C4-2B (cell line): ENCODE results near the gene ZNF536.

ENCODE experiments used
- ZFX ChIP-seq: fragments of 450-650 bp; IDR thresholded peaks from 2 replicates; pipeline ENCODE4 v1.6.1; 2017
- TF ChIP-seq, protein P1 (sequence below): fragments of 450-650 bp; conservative IDR thresholded peaks from 2 replicates; pipeline ENCODE4 v1.5.1; 2017; ENCODE audit warnings: mild to moderate bottlenecking

- TF ChIP-seq, protein P1, sequence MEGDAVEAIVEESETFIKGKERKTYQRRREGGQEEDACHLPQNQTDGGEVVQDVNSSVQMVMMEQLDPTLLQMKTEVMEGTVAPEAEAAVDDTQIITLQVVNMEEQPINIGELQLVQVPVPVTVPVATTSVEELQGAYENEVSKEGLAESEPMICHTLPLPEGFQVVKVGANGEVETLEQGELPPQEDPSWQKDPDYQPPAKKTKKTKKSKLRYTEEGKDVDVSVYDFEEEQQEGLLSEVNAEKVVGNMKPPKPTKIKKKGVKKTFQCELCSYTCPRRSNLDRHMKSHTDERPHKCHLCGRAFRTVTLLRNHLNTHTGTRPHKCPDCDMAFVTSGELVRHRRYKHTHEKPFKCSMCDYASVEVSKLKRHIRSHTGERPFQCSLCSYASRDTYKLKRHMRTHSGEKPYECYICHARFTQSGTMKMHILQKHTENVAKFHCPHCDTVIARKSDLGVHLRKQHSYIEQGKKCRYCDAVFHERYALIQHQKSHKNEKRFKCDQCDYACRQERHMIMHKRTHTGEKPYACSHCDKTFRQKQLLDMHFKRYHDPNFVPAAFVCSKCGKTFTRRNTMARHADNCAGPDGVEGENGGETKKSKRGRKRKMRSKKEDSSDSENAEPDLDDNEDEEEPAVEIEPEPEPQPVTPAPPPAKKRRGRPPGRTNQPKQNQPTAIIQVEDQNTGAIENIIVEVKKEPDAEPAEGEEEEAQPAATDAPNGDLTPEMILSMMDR = no peak
- TF ChIP-seq ZFX = no peak
These were observed 230.6 kb downstream of the ZNF536 start for GRCh38 chr19:30602661-30603350.
